Measurements from ENCODE around the gene HAUS3.

DNA sequence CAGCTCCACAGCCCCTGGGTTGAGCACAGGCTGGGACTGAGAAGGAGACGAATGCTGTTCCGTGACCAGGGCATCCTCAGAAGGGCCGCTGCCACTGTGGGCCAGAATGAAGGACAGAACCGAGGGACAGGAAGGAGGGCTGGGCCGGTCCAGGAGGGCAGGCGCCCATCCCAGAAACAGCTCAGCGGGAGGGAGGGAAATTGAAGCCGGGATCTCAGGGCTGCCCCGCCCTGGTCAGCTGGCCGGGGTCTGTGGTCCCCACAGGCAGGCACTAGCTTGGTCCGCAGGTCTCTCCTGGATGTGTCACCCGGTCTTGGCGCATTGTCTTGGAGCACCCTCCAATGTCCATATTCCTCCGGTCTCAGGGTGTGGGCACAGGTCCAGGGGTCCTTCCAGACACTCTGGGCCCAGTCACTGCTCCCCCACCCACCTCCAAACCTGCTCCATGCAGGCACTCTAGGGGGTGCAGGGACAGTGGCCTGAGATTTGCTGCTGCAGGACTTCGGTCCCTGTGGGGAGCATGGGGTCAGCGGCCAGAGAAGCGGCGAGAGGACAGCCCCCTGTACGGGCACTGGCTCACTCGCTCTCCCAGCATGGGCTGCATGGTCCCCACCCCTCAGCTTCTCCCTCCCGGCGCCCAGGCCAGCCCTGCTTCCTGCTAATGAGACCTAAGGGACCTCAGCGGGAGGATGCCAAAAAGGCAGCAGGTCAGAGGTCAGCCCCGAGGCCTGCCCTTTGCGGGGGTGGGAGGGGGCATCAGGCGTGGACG, 43.9 kb upstream of the HAUS3 start:
- TF ChIP-seq ARNTL (CRISPR knock-in tag; IDR thresholded peaks at IDR 0.05; ENCODE audit: borderline replicate concordance, low read depth) = no peak
- TF ChIP-seq ZFP30 (CRISPR knock-in tag; IDR thresholded peaks at IDR 0.05) = no peak
- TF ChIP-seq GLIS3 (CRISPR knock-in tag; IDR thresholded peaks at IDR 0.05) = no peak
- TF ChIP-seq SNAI2 (CRISPR knock-in tag; IDR thresholded peaks at IDR 0.05) = no peak
- TF ChIP-seq, protein P1, sequence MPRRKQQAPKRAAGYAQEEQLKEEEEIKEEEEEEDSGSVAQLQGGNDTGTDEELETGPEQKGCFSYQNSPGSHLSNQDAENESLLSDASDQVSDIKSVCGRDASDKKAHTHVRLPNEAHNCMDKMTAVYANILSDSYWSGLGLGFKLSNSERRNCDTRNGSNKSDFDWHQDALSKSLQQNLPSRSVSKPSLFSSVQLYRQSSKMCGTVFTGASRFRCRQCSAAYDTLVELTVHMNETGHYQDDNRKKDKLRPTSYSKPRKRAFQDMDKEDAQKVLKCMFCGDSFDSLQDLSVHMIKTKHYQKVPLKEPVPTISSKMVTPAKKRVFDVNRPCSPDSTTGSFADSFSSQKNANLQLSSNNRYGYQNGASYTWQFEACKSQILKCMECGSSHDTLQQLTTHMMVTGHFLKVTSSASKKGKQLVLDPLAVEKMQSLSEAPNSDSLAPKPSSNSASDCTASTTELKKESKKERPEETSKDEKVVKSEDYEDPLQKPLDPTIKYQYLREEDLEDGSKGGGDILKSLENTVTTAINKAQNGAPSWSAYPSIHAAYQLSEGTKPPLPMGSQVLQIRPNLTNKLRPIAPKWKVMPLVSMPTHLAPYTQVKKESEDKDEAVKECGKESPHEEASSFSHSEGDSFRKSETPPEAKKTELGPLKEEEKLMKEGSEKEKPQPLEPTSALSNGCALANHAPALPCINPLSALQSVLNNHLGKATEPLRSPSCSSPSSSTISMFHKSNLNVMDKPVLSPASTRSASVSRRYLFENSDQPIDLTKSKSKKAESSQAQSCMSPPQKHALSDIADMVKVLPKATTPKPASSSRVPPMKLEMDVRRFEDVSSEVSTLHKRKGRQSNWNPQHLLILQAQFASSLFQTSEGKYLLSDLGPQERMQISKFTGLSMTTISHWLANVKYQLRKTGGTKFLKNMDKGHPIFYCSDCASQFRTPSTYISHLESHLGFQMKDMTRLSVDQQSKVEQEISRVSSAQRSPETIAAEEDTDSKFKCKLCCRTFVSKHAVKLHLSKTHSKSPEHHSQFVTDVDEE (CRISPR knock-in tag; IDR thresholded peaks at IDR 0.05) = no peak
- no peak for TF ChIP-seq ESRRG (CRISPR knock-in tag; IDR thresholded peaks at IDR 0.05)
- no peak for TF ChIP-seq TOX (CRISPR knock-in tag; IDR thresholded peaks at IDR 0.05; ENCODE audit: borderline replicate concordance)
- TF ChIP-seq RARB (CRISPR knock-in tag; IDR thresholded peaks at IDR 0.05) = no peak
- no peak for TF ChIP-seq ZFP3 (CRISPR knock-in tag; IDR thresholded peaks at IDR 0.05)
- TF ChIP-seq OSR1 (CRISPR knock-in tag; IDR thresholded peaks at IDR 0.05) = no peak
- TF ChIP-seq ZC3H10 (CRISPR knock-in tag; IDR thresholded peaks at IDR 0.05) = no peak
- TF ChIP-seq, protein P2, sequence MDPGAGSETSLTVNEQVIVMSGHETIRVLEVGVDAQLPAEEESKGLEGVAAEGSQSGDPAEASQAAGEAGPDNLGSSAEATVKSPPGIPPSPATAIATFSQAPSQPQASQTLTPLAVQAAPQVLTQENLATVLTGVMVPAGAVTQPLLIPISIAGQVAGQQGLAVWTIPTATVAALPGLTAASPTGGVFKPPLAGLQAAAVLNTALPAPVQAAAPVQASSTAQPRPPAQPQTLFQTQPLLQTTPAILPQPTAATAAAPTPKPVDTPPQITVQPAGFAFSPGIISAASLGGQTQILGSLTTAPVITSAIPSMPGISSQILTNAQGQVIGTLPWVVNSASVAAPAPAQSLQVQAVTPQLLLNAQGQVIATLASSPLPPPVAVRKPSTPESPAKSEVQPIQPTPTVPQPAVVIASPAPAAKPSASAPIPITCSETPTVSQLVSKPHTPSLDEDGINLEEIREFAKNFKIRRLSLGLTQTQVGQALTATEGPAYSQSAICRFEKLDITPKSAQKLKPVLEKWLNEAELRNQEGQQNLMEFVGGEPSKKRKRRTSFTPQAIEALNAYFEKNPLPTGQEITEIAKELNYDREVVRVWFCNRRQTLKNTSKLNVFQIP (CRISPR knock-in tag; IDR thresholded peaks at IDR 0.05; ENCODE audit: borderline replicate concordance, low read depth) = no peak
- TF ChIP-seq CSDC2 (CRISPR knock-in tag; IDR thresholded peaks at IDR 0.05) = no peak

Measured in SK-N-SH treated with all-trans-retinoic acid at 6 μM for 48 hours (cell line).